Measurements from ENCODE around the gene MYO9B. TPM values are rescaled to one million over a fixed set of nuclear protein-coding genes. Genes with fewer than 3 reads are reported as not detected.

The MYO9B gene
- total and polyA plus RNA-seq, 5 experiments from 2014 or later: 3.3 to 171 (median 22.3) TPM

GRCh38 chr19:17260842-17261325 is 185.3 kb downstream of the MYO9B start:
- ATAC-seq: peak; percentile 100
- Mint-ChIP-seq H3K27ac (peak overlapping the region in 3 of 10 donors; percentile 0 to 11 (median 1)), H3K36me3 (no peaks in the 10 kb centered on the region), H3K27me3 (peaks cover 0 to 1% (median 0%) of the 10 kb centered on the region in 5 donors), H3K9me3 (peaks cover 0 to 2% (median 0%) of the 10 kb centered on the region in 9 donors), H3K4me1 (peaks cover 6 to 12% (median 10%) of the 10 kb centered on the region in 4 donors), H3K4me3 (no peak overlapping the region)
- DNase-seq: peak; percentile 75 to 92 (median 87)
- POLR2A ChIA-PET: interaction anchor here (0.7 to 1.7 kb wide), 2 partner anchors 21 to 263 kb away, joined by 4 to 5 read pairs; partner anchors contain the start of gene ANKLE1

DNA sequence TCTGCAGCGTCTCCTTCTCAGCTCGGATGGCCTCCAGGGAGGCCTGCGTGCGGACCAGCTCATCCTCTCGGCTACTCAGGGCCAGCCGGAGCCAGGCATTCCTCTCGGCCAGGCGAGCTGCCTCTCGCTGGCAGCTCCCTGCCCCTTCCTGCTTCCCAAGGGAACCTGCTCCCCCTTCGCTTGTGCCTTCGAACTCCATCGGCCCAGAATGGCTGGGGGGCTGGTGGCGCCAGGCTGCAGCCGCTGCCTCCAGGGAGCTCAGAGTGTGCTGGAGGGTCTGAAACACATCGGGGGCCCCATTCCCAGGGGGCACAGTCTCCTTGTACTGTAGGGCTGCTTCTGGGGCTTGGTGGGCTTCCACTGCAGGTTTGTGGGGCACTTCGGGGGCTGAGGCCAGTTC is 187.0 kb downstream of the MYO9B start:
- no peak for DNase-seq
- peaks cover 0 to 2% (median 0%) of the 10 kb centered on the region in 9 donors for H3K9me3 Mint-ChIP-seq
- peak overlapping the region in 1 of 10 donors; percentile 9 for H3K27ac Mint-ChIP-seq
- H3K27me3 Mint-ChIP-seq: peaks cover 0 to 1% (median 0%) of the 10 kb centered on the region in 5 donors
- POLR2A ChIA-PET: interaction anchor here (0.6 kb wide), 1 partner anchor 494 kb away, joined by 3 read pairs; no protein-coding TSS in a partner anchor
- peaks cover 11 to 21% (median 19%) of the 10 kb centered on the region in 4 donors for H3K4me1 Mint-ChIP-seq
- no peaks in the 10 kb centered on the region for H3K36me3 Mint-ChIP-seq
- no peak for ATAC-seq
- no peak overlapping the region for H3K4me3 Mint-ChIP-seq

Other genes with a start within 250 kb of the MYO9B start
- 100 to 1,000 TPM in 1 of 2 experiments, 10 to 100 TPM in 1; 99.6 to 104 TPM for gene SIN3B, start 246.4 kb upstream of the MYO9B start, total RNA-seq
- 1 to 10 TPM; 2.2 to 5.2 (median 3.2) TPM for gene SIN3B, start 246.4 kb upstream of the MYO9B start, polyA plus RNA-seq
- not detected for gene F2RL3, start 186.8 kb upstream of the MYO9B start, total RNA-seq
- under 1 TPM in 1 of 3 donors, not detected in 2; 0.24 TPM for gene F2RL3, start 186.8 kb upstream of the MYO9B start, polyA plus RNA-seq
- 1 to 10 TPM; 6.4 to 7.5 TPM for gene CPAMD8, start 49.0 kb upstream of the MYO9B start, total RNA-seq
- 1 to 10 TPM in 2 of 3 donors, under 1 TPM in 1; 0.89 to 2.1 (median 1.1) TPM for gene CPAMD8, start 49.0 kb upstream of the MYO9B start, polyA plus RNA-seq
- gene HAUS8, start 325 bp upstream of the MYO9B start, total RNA-seq: 10 to 100 TPM; 18.3 to 20.4 TPM
- gene HAUS8, start 325 bp upstream of the MYO9B start, polyA plus RNA-seq: 10 to 100 TPM in 1 of 3 donors, 1 to 10 TPM in 2; 5.3 to 11.9 (median 5.9) TPM
- gene USE1, start 139.6 kb downstream of the MYO9B start, total RNA-seq: 10 to 100 TPM; 49.7 to 56.7 TPM
- gene USE1, start 139.6 kb downstream of the MYO9B start, polyA plus RNA-seq: 10 to 100 TPM; 50.4 to 69.0 (median 57.0) TPM
- gene OCEL1, start 150.4 kb downstream of the MYO9B start, total RNA-seq: 10 to 100 TPM; 38.9 to 42.3 TPM
- gene OCEL1, start 150.4 kb downstream of the MYO9B start, polyA plus RNA-seq: 10 to 100 TPM; 21.9 to 52.4 (median 40.1) TPM
- gene NR2F6, start 170.1 kb downstream of the MYO9B start, total RNA-seq: 1 to 10 TPM; 1.1 to 1.6 TPM
- 1 to 10 TPM in 2 of 3 donors, under 1 TPM in 1; 0.93 to 1.5 (median 1.3) TPM for gene NR2F6, start 170.1 kb downstream of the MYO9B start, polyA plus RNA-seq
- gene USHBP1, start 189.0 kb downstream of the MYO9B start, total RNA-seq: not detected
- gene USHBP1, start 189.0 kb downstream of the MYO9B start, polyA plus RNA-seq: not detected
- 100 to 1,000 TPM; 104 to 105 TPM for gene BABAM1, start 191.7 kb downstream of the MYO9B start, total RNA-seq
- gene BABAM1, start 191.7 kb downstream of the MYO9B start, polyA plus RNA-seq: 100 to 1,000 TPM; 102 to 106 (median 106) TPM
- gene ANKLE1, start 206.1 kb downstream of the MYO9B start, total RNA-seq: 1 to 10 TPM; 2.1 to 3.4 TPM
- gene ANKLE1, start 206.1 kb downstream of the MYO9B start, polyA plus RNA-seq: 1 to 10 TPM in 2 of 3 donors, under 1 TPM in 1; 0.05 to 1.4 (median 1.0) TPM
- 10 to 100 TPM; 10.4 TPM for gene ABHD8, start 227.6 kb downstream of the MYO9B start, total RNA-seq
- gene ABHD8, start 227.6 kb downstream of the MYO9B start, polyA plus RNA-seq: 1 to 10 TPM; 6.4 to 9.2 (median 9.0) TPM
- 10 to 100 TPM; 69.3 to 71.1 TPM for gene MRPL34, start 230.1 kb downstream of the MYO9B start, total RNA-seq
- 100 to 1,000 TPM; 216 to 221 (median 221) TPM for gene MRPL34, start 230.1 kb downstream of the MYO9B start, polyA plus RNA-seq
- 10 to 100 TPM; 31.2 to 32.2 TPM for gene DDA1, start 233.8 kb downstream of the MYO9B start, total RNA-seq
- 10 to 100 TPM; 23.7 to 32.6 (median 23.9) TPM for gene DDA1, start 233.8 kb downstream of the MYO9B start, polyA plus RNA-seq